ENCODE measurements around the gene HTR1D. TPM values are rescaled to one million over a fixed set of nuclear protein-coding genes. Genes with fewer than 3 reads are reported as not detected.

Gene HTR1D
- total and polyA plus RNA-seq, 9 donors: 0.05 to 0.16 (median 0.09) TPM; not detected in 3

DNA sequence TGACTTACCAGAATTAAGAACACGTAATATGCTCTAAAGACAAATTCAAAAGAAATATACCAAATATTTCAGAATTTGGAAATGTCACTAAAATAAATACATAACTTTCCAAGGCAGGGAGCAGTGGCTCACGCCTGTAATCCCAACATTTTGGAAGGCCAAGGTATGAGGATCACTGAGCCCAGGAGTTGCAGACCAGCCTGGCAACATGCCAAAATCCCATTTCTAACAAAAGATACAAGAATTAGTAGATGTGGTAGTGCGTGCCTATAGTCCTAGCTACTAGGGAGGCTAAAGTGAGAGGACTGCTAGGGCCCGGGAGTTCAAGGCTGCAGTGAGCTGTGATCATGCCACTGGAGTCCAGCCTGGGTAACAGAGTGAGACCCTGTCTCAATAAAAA lies 60.4 kb downstream of the HTR1D start:
- H3K9me3 ChIP-seq (replicated peaks; ENCODE audit: control insufficient read depth, low read depth, low read length): no peaks in the 10 kb centered on the region
- H3K4me1 ChIP-seq (ENCODE audit: control insufficient read depth, insufficient read depth, low read length): no peaks in the 10 kb centered on the region
- no peaks in the 10 kb centered on the region for H3K27me3 ChIP-seq (ENCODE audit: control insufficient read depth, insufficient read depth, low read length)
- DNase-seq: no peak
- H3K36me3 ChIP-seq (ENCODE audit: control insufficient read depth, insufficient read depth, low read length): no peaks in the 10 kb centered on the region
- no CpG with 5 or more reads among the region's 4 CpGs for WGBS (ENCODE audit: insufficient coverage)
- H3K4me3 ChIP-seq (ENCODE audit: low read length): no peak overlapping the region
- no peak overlapping the region for H3K27ac ChIP-seq (ENCODE audit: low read length)

DNA sequence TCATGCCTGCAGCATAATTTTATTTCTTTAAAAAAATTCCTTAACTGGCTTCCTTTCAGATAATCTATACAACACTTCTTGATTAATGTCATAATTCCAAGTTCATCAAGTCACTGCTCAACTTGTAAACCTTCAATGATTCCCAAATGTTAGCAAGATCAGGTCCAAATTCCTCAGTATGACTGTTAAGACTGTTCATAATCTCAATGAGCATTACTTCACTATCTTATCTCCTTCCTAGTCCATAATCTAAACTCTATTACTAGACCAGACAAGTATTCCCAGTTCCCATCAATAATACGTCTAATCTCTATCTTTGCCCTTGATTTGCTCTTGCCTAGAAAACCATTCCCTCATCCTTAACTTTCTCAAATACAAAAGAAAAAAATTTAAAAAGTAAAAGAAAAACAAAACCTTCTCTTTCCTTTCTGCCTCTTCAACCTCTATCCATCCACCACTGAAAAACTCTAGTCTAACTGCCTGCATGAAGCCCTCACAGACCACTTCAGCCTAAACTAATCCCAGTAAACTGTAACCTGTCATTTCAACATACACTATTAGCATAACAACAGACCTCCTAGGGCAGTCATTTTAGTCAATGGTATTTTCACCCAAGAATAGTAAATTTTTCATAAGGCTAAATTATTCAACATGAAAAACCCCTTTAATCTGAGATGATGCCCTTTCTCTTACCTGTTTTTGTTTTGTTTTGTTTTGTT lies 64.2 kb downstream of the HTR1D start:
- H3K4me1 ChIP-seq (ENCODE audit: control insufficient read depth, insufficient read depth, low read length): no peaks in the 10 kb centered on the region
- no peaks in the 10 kb centered on the region for H3K27me3 ChIP-seq (ENCODE audit: control insufficient read depth, insufficient read depth, low read length)
- no peak overlapping the region for H3K27ac ChIP-seq (ENCODE audit: low read length)
- no peaks in the 10 kb centered on the region for H3K9me3 ChIP-seq (replicated peaks; ENCODE audit: control insufficient read depth, low read depth, low read length)
- WGBS (ENCODE audit: insufficient coverage): no CpG with 5 or more reads among the region's 1 CpG
- no peak overlapping the region for H3K4me3 ChIP-seq (ENCODE audit: low read length)
- no peaks in the 10 kb centered on the region for H3K36me3 ChIP-seq (ENCODE audit: control insufficient read depth, insufficient read depth, low read length)
- no peak for DNase-seq

DNA sequence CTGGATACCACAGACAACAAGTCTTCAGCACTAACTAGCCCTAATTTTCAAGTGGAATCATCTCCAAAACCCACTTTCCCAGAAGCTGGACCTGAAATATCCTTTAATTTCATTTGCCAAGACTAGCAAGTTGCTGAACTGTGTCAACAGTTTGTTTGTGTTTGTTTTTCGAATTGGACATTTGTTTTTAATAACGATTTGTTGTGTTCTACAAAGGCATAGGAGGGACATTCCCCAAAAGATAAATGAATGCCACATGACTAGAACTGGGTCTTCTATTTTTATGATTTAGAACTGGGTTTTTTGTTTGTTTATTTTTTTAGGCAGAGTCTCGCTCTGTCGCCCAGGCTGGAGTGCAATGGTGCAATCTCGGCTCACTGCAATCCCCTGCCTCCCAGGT lies 66.6 kb downstream of the HTR1D start:
- DNase-seq: no peak
- Histone ChIP-seq H3K4me1 (ENCODE audit: control insufficient read depth, insufficient read depth, low read length) (no peaks in the 10 kb centered on the region), H3K4me3 (ENCODE audit: low read length) (no peak overlapping the region), H3K27me3 (ENCODE audit: control insufficient read depth, insufficient read depth, low read length) (no peaks in the 10 kb centered on the region), H3K9me3 (replicated peaks; ENCODE audit: control insufficient read depth, low read depth, low read length) (no peaks in the 10 kb centered on the region), H3K36me3 (ENCODE audit: control insufficient read depth, insufficient read depth, low read length) (peaks cover 2% of the 10 kb centered on the region), H3K27ac (ENCODE audit: low read length) (no peak overlapping the region)
- WGBS (ENCODE audit: insufficient coverage): 92% methylated on average over 2 of the region's 5 CpGs

DNA sequence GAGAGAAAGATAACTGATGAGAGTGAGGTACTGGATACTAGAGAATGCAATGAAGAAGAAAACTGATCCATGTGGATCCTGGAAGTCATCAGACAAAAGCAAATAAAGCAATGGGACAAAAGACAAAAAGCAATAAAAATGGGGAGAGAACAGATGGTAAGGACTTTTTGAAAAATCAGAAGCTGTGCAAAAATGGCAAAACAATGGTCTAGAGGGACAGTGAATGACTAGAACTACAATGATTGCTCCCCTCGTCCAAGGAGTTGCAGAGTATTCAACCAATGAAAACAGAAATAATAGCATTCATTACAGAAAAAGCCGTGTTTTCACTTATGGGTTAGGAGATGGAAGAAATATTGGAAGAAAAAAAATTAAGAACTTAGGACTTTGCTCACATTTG lies 67.2 kb downstream of the HTR1D start:
- Histone ChIP-seq H3K4me1 (ENCODE audit: control insufficient read depth, insufficient read depth, low read length) (no peaks in the 10 kb centered on the region), H3K27me3 (ENCODE audit: control insufficient read depth, insufficient read depth, low read length) (no peaks in the 10 kb centered on the region), H3K9me3 (replicated peaks; ENCODE audit: control insufficient read depth, low read depth, low read length) (no peaks in the 10 kb centered on the region), H3K27ac (ENCODE audit: low read length) (no peak overlapping the region), H3K36me3 (ENCODE audit: control insufficient read depth, insufficient read depth, low read length) (peaks cover 2% of the 10 kb centered on the region), H3K4me3 (ENCODE audit: low read length) (no peak overlapping the region)
- no peak for DNase-seq
- WGBS (ENCODE audit: insufficient coverage): no CpG with 5 or more reads among the region's 2 CpGs

DNA sequence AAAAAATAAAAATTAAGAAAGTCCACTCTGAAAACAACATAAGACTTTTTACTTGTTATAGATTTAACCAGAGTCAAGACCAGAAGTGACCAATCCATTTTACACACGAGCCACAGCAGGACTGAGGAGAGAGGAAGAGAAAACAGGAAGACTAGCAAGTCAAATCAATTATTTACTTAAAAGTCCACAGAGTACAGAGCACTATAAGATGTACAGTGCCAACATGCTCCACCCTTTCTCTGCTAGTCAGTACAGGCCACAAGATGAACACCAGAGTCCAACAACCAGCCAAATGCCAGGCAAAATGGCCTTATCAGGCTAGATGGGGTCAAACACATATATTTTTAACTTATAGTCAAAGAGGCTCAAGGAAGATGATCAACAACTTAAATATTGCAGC lies 68.2 kb downstream of the HTR1D start:
- Histone ChIP-seq H3K4me1 (ENCODE audit: control insufficient read depth, insufficient read depth, low read length) (no peaks in the 10 kb centered on the region), H3K4me3 (ENCODE audit: low read length) (no peak overlapping the region), H3K36me3 (ENCODE audit: control insufficient read depth, insufficient read depth, low read length) (peaks cover 2% of the 10 kb centered on the region), H3K27me3 (ENCODE audit: control insufficient read depth, insufficient read depth, low read length) (no peaks in the 10 kb centered on the region), H3K27ac (ENCODE audit: low read length) (no peak overlapping the region), H3K9me3 (replicated peaks; ENCODE audit: control insufficient read depth, low read depth, low read length) (no peaks in the 10 kb centered on the region)
- DNase-seq: no peak
- WGBS (ENCODE audit: insufficient coverage): no CpG with 5 or more reads among the region's 1 CpG

DNA sequence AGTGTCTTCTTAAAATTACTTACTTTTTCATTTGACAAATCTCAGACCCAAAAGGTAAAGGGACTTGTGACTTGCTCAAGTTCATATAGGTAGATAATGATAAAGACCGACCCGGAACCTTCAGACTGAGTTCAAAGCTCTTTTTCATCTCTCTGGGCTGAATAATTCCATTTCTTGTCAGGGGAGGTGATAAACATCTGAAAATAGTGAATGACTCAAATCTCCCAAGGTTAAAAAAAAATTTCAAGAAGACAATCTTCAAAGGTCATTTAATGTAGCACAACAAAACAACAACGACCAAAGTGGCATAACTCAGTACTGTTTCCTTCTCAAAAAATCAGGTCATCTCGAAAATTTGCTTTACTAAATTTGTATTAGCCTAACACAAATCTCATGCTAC lies 69.2 kb downstream of the HTR1D start:
- Histone ChIP-seq H3K4me3 (ENCODE audit: low read length) (no peak overlapping the region), H3K36me3 (ENCODE audit: control insufficient read depth, insufficient read depth, low read length) (peaks cover 2% of the 10 kb centered on the region), H3K9me3 (replicated peaks; ENCODE audit: control insufficient read depth, low read depth, low read length) (no peaks in the 10 kb centered on the region), H3K27me3 (ENCODE audit: control insufficient read depth, insufficient read depth, low read length) (no peaks in the 10 kb centered on the region), H3K4me1 (ENCODE audit: control insufficient read depth, insufficient read depth, low read length) (no peaks in the 10 kb centered on the region), H3K27ac (ENCODE audit: low read length) (no peak overlapping the region)
- 100% methylated on average over 1 of the region's 4 CpGs for WGBS (ENCODE audit: insufficient coverage)
- DNase-seq: no peak

Other genes with a start within 250 kb of the HTR1D start
- gene LACTBL1, start 244.6 kb downstream of the HTR1D start, total RNA-seq: not detected
- not detected for gene LACTBL1, start 244.6 kb downstream of the HTR1D start, polyA plus RNA-seq (ENCODE audit: insufficient read depth in 1 of 8, insufficient read length in 8 of 8, low replicate concordance in 1 of 8)
- gene TEX46, start 201.7 kb downstream of the HTR1D start, total RNA-seq: not detected
- under 1 TPM in 3 of 8 donors, not detected in 5; 0.34 to 0.61 (median 0.44) TPM for gene TEX46, start 201.7 kb downstream of the HTR1D start, polyA plus RNA-seq (ENCODE audit: insufficient read depth in 1 of 8, insufficient read length in 8 of 8, low replicate concordance in 1 of 8)
- 87.2 TPM for gene KDM1A, start 198.0 kb downstream of the HTR1D start, total RNA-seq
- 10 to 100 TPM; 67.4 to 86.6 (median 73.9) TPM for gene KDM1A, start 198.0 kb downstream of the HTR1D start, polyA plus RNA-seq (ENCODE audit: insufficient read depth in 1 of 8, insufficient read length in 8 of 8, low replicate concordance in 1 of 8)
- 12.0 TPM for gene LUZP1, start 48.6 kb downstream of the HTR1D start, total RNA-seq
- 10 to 100 TPM in 7 of 8 donors, 1 to 10 TPM in 1; 9.8 to 19.7 (median 13.6) TPM for gene LUZP1, start 48.6 kb downstream of the HTR1D start, polyA plus RNA-seq (ENCODE audit: insufficient read depth in 1 of 8, insufficient read length in 8 of 8, low replicate concordance in 1 of 8)
- gene HNRNPR, start 126.8 kb upstream of the HTR1D start, total RNA-seq: 99.8 TPM
- 100 to 1,000 TPM; 134 to 176 (median 147) TPM for gene HNRNPR, start 126.8 kb upstream of the HTR1D start, polyA plus RNA-seq (ENCODE audit: insufficient read depth in 1 of 8, insufficient read length in 8 of 8, low replicate concordance in 1 of 8)
- gene ZNF436, start 152.3 kb upstream of the HTR1D start, total RNA-seq: 50.8 TPM
- gene ZNF436, start 152.3 kb upstream of the HTR1D start, polyA plus RNA-seq (ENCODE audit: insufficient read depth in 1 of 8, insufficient read length in 8 of 8, low replicate concordance in 1 of 8): 10 to 100 TPM; 30.0 to 42.9 (median 38.4) TPM
- 245 TPM for gene TCEA3, start 207.2 kb upstream of the HTR1D start, total RNA-seq
- 100 to 1,000 TPM; 203 to 357 (median 300) TPM for gene TCEA3, start 207.2 kb upstream of the HTR1D start, polyA plus RNA-seq (ENCODE audit: insufficient read depth in 1 of 8, insufficient read length in 8 of 8, low replicate concordance in 1 of 8)